Sigmoid colon (tissue), 7 donors: ENCODE results near the gene CTXND1. TPM values are rescaled to one million over a fixed set of nuclear protein-coding genes. Genes with fewer than 3 reads are reported as not detected.
A peak's percentile ranks its signal among the peaks of the same experiment; 100 is the strongest.
"Not testable (repeated sequence)": the region's sequence is repeated elsewhere in the genome, so short reads cannot be mapped to it uniquely, and the experiment has no call there.

Source experiments
- DNase-seq: peaks from one replicate; pipeline ENCODE4 v3.0.0-alpha.2; 2019
- H3K27ac ChIP-seq, 4 donors: fragments of 200-600 bp; sonication (generic); one replicate each; pipeline ENCODE4 v1.5.1; 2016 to 2019; ENCODE audit warnings: mild to moderate bottlenecking in 1 of 4
- H3K27me3 ChIP-seq, 3 donors: fragments of 200-600 bp; sonication (generic); one replicate each; pipeline ENCODE4 v1.5.1; 2019; ENCODE audit warnings: mild to moderate bottlenecking in 1 of 3
- H3K36me3 ChIP-seq, 4 donors: fragments of 200-600 bp; sonication (generic); one replicate each; pipeline ENCODE4 v1.5.1; 2016 to 2019
- H3K4me1 ChIP-seq, 4 donors: fragments of 200-600 bp; sonication (generic); one replicate each; pipeline ENCODE4 v1.5.1; 2017 to 2019
- H3K4me3 ChIP-seq, 4 donors: fragments of 200-600 bp; sonication (generic); one replicate each; pipeline ENCODE4 v1.5.1; 2017 to 2019; ENCODE audit warnings: mild to moderate bottlenecking in 2 of 4, moderate library complexity in 1 of 4
- H3K9me3 ChIP-seq, 4 donors: fragments of 200-600 bp in 3 of 4; sonication (generic) in 3 of 4; one replicate each; pipeline versions ENCODE4 v1.5.1 to v1.6.1; 2013 to 2019
- EP300 ChIP-seq, 4 donors: sonication (generic); formaldehyde crosslinking; IDR thresholded peaks; one replicate each; pipeline ENCODE4 v1.6.1; 2017; ENCODE audit warnings: antibody characterized with exemption in 4 of 4
- POLR2A ChIP-seq, 2 donors: fragments of 450-650 bp; IDR thresholded peaks; one replicate each; pipeline ENCODE4 v1.6.1; 2016; ENCODE audit warnings: antibody characterized with exemption in 2 of 2, mild to moderate bottlenecking in 2 of 2, moderate library complexity in 2 of 2
- POLR2AphosphoS5 ChIP-seq, 4 donors: sonication (generic); formaldehyde crosslinking; IDR thresholded peaks; one replicate each; pipeline ENCODE4 v1.6.1; 2017; ENCODE audit warnings: antibody characterized with exemption in 4 of 4
- WGBS, 2 donors: extraction: QIAGEN DNeasy Blood & Tissue Kit; methylation state at CpG; one replicate each; pipeline ENCODE4 v1.1.7; 2013; 5-methylcytosine and 5-hydroxymethylcytosine counted together
- intact Hi-C: fragments of 100-400 bp; cut with DNase I; formaldehyde crosslinking; loops from one replicate; pipeline ENCODE4 v1.15.1; 2023
- polyA plus RNA-seq, 3 donors: library from polyadenylated mRNA; stranded (reverse); fragments of 200-250 nt; gene quantifications; one replicate each; pipeline ENCODE4 v1.2.3, GENCODE V29; 2013
- total RNA-seq, 4 donors: library from RNA; depleted of rRNA; stranded (reverse); fragments of >200 nt; gene quantifications; one replicate each; pipeline ENCODE4 v1.1.0, GENCODE V29; 2016
- TF ChIP-seq, protein P1 (sequence below), 4 experiments: fragments of 450-650 bp in 3 of 4; fragments of 200-600 bp in 1 of 4; IDR thresholded peaks; one replicate each; pipeline ENCODE4 v1.5.1; 2016 to 2019; ENCODE audit warnings: antibody characterized with exemption in 4 of 4, mild to moderate bottlenecking in 3 of 4, moderate library complexity in 2 of 4
- donor health status: healthy with polysubstance abuse.
- donor health status: Bipolar disorder and iron deficiency.
- donor health status: healthy.

The CTXND1 gene
- under 1 TPM; 0.16 to 0.71 (median 0.62) TPM for total RNA-seq
- polyA plus RNA-seq = under 1 TPM; 0.19 to 0.60 (median 0.23) TPM

DNA sequence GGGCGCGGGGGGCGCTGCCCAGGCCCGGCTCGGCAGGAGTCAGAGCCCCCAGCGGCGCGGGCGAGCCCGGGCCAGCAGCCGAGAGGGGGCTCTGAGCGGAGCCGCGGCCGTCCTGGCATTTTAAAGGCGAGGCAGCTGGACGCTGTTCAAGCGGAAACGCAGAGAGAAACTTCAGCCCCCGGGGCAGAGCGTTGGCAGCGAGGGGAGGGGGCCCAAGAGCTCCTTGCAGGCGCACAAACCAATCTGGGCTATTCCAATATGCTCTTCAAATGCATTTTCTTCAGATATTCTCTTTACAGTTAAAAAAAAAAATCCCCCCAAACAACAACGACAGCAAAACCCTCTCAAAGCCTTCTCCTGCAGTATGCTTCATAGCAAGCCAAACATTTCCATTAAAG lies at the start of gene CTXND1:
CTXND1 (minus strand) TSS at position 93 of the 398 bp plus-strand sequence. CDS start 50,264 bp downstream, outside the sequence.
- Histone ChIP-seq H3K9me3 (no peaks in the 10 kb centered on the region), H3K36me3 (no peaks in the 10 kb centered on the region), H3K27me3 (peaks cover 11 to 81% (median 25%) of the 10 kb centered on the region in 3 donors), H3K4me3 (peak within 1 kb of the TSS in 3 of 4 donors; percentile 38 to 48 (median 45)), H3K4me1 (peaks cover 0 to 13% (median 11%) of the 10 kb centered on the region in 4 donors), H3K27ac (peak within 1 kb of the TSS; percentile 4 to 61 (median 21))
- WGBS, 2 donors = 1% methylated on average over 24 of the region's 24 CpGs
- DNase-seq = no peak
- intact Hi-C loops = no loop called here
- no peak for TF ChIP-seq POLR2AphosphoS5 (IDR thresholded peaks at IDR 0.05)
- no peak for TF ChIP-seq EP300 (IDR thresholded peaks at IDR 0.05)
- TF ChIP-seq, protein P1, sequence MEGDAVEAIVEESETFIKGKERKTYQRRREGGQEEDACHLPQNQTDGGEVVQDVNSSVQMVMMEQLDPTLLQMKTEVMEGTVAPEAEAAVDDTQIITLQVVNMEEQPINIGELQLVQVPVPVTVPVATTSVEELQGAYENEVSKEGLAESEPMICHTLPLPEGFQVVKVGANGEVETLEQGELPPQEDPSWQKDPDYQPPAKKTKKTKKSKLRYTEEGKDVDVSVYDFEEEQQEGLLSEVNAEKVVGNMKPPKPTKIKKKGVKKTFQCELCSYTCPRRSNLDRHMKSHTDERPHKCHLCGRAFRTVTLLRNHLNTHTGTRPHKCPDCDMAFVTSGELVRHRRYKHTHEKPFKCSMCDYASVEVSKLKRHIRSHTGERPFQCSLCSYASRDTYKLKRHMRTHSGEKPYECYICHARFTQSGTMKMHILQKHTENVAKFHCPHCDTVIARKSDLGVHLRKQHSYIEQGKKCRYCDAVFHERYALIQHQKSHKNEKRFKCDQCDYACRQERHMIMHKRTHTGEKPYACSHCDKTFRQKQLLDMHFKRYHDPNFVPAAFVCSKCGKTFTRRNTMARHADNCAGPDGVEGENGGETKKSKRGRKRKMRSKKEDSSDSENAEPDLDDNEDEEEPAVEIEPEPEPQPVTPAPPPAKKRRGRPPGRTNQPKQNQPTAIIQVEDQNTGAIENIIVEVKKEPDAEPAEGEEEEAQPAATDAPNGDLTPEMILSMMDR (IDR thresholded peaks at IDR 0.05) = no peak
- no peak for TF ChIP-seq POLR2A (IDR thresholded peaks at IDR 0.05)

- intact Hi-C loops = no loop called here
- Histone ChIP-seq H3K9me3 (no peaks in the 10 kb centered on the region), H3K4me1 (no peaks in the 10 kb centered on the region), H3K27me3 (no peaks in the 10 kb centered on the region), H3K36me3 (no peaks in the 10 kb centered on the region), H3K4me3 (no peak overlapping the region), H3K27ac (no peak overlapping the region)
- WGBS, 2 donors = 38 to 66% methylated on average over 1 of the region's 1 CpG
- no peak for TF ChIP-seq POLR2A (IDR thresholded peaks at IDR 0.05)
- TF ChIP-seq POLR2AphosphoS5 (IDR thresholded peaks at IDR 0.05) = no peak
- TF ChIP-seq EP300 (IDR thresholded peaks at IDR 0.05) = no peak
- TF ChIP-seq, protein P1 (IDR thresholded peaks at IDR 0.05) = no peak
- DNase-seq = no peak
Observed at GRCh38 chr15:80301472-80301871, 49.5 kb upstream of the CTXND1 start.

DNA sequence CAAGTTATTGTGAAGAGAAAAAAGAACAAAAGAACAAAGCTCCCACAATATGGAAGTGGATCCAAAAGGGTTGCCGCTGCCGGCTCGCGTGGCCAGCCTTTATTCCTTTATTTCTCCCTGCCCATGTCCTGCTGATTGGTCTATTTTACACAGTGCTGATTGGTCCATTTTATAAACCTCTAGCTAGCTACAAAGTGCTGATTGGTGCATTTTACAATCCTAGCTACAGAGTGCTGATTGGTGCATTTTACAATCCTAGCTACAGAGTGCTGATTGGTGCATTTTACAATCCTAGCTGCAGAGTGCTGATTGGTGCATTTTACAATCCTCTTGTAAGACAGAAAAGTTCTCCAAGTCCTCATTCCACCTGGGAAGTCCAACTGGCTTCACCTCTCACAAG lies 43.8 kb upstream of the CTXND1 start:
- intact Hi-C loops, H3K9me3 ChIP-seq, H3K4me3 ChIP-seq, H3K4me1 ChIP-seq, DNase-seq, H3K27me3 ChIP-seq, H3K27ac ChIP-seq, H3K36me3 ChIP-seq: not testable (repeated sequence)
- 83 to 98% methylated on average over 4 of the region's 4 CpGs for WGBS, 2 donors

DNA sequence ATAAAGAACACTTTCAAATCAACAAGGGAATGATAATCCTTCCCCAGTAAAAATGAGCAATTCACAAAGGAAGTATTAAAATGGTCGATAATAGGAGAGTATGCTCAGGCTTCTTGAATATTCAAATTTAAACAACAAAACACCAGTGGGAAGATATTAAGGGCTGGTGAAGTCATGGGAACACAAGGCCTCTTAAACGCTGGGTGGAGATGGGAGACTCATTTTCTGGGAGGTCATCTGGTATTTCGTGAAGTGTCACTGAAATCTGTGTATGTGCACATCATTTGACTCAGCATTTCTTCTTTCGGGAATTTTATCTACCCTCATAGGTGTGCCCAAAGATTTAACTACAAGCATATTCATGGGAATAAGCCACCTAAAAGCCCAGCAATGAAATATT lies 40.1 kb upstream of the CTXND1 start:
- intact Hi-C loops = no loop called here
- no peak for DNase-seq
- no peaks in the 10 kb centered on the region for H3K27me3 ChIP-seq
- no peaks in the 10 kb centered on the region for H3K4me1 ChIP-seq
- no peak overlapping the region for H3K27ac ChIP-seq
- no peak overlapping the region for H3K4me3 ChIP-seq
- no peaks in the 10 kb centered on the region for H3K9me3 ChIP-seq
- 85 to 86% methylated on average over 4 of the region's 4 CpGs for WGBS, 2 donors
- TF ChIP-seq EP300 (IDR thresholded peaks at IDR 0.05) (no peak), POLR2A (IDR thresholded peaks at IDR 0.05) (no peak), POLR2AphosphoS5 (IDR thresholded peaks at IDR 0.05) (no peak)
- TF ChIP-seq, protein P1 (IDR thresholded peaks at IDR 0.05) = no peak
- H3K36me3 ChIP-seq = no peaks in the 10 kb centered on the region

DNA sequence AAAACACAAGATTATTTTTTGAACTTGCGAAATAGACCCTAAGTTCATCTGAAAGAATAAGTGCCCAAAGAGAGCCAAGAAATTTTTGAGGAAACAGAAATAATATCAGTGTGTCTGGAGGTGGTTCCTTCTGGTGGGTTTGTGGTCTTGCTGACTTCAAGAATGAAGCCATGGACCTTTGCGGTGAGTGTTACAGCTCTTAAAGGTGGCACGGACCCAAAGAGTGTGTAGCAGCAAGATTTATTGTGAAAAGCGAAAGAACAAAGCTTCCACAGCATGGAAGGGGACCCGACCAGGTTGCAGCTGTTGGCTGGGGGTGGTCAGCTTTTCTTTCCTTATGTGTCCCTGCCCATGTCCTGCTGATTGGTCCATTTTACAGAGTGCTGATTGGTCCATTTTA lies 38.9 kb upstream of the CTXND1 start:
- H3K27ac ChIP-seq, H3K9me3 ChIP-seq, H3K36me3 ChIP-seq, H3K27me3 ChIP-seq, DNase-seq, intact Hi-C loops, H3K4me1 ChIP-seq, H3K4me3 ChIP-seq: not testable (repeated sequence)
- WGBS, 2 donors = 56 to 81% methylated on average over 5 of the region's 5 CpGs
